Liver (tissue), 9 donors: ENCODE measurements around the gene TEX11. TPM values are rescaled to one million over a fixed set of nuclear protein-coding genes. Genes with fewer than 3 reads are reported as not detected.

ENCODE experiments used
- DNase-seq: peaks from one replicate; pipeline ENCODE4 v3.0.0-alpha.2; 2017; ENCODE audit warnings: low spot score
- H3K27ac ChIP-seq, 2 donors: one replicate each; pipeline ENCODE4 v1.7.0; 2013; ENCODE audit warnings: inconsistent platforms in 2 of 2, low read length in 2 of 2, control low read depth in 1 of 2, low read depth in 1 of 2, mild to moderate bottlenecking in 1 of 2
- H3K27me3 ChIP-seq, 4 donors: one replicate each; pipeline versions ENCODE4 v1.6.1 to v1.7.0; 2013; ENCODE audit warnings: low read length in 3 of 4, inconsistent platforms in 1 of 4, mild to moderate bottlenecking in 1 of 4, moderate library complexity in 1 of 4; ENCODE audit not compliant: control insufficient read depth in 4 of 4, insufficient read depth in 4 of 4
- H3K36me3 ChIP-seq, 4 donors: one replicate each; pipeline versions ENCODE4 v1.6.1 to v1.7.0; 2013; ENCODE audit warnings: low read length in 3 of 4, mild to moderate bottlenecking in 3 of 4, low read depth in 1 of 4, moderate library complexity in 1 of 4; ENCODE audit not compliant: control insufficient read depth in 4 of 4, insufficient read depth in 3 of 4
- H3K4me1 ChIP-seq, 4 donors: one replicate each; pipeline versions ENCODE4 v1.6.1 to v1.7.0; 2013; ENCODE audit warnings: low read length in 3 of 4, mild to moderate bottlenecking in 3 of 4, moderate library complexity in 1 of 4; ENCODE audit not compliant: control insufficient read depth in 4 of 4, insufficient read depth in 4 of 4
- H3K4me3 ChIP-seq, 3 donors: one replicate each; pipeline versions ENCODE4 v1.6.1 to v1.7.0; 2013; ENCODE audit warnings: low read length in 3 of 3, control low read depth in 1 of 3, low read depth in 1 of 3, mild to moderate bottlenecking in 1 of 3
- H3K9ac ChIP-seq, 2 donors: one replicate each; pipeline ENCODE4 v1.7.0; 2013; ENCODE audit warnings: low read length in 2 of 2, mild to moderate bottlenecking in 2 of 2, moderate library complexity in 2 of 2, control low read depth in 1 of 2, low read depth in 1 of 2
- H3K9me3 ChIP-seq, 4 donors: one replicate each; pipeline versions ENCODE4 v1.6.1 to v1.7.0; 2013; ENCODE audit warnings: low read length in 3 of 4; ENCODE audit not compliant: control insufficient read depth in 4 of 4
- GABPA ChIP-seq, 2 donors: IDR thresholded peaks in 1 of 2; conservative IDR thresholded peaks in 1 of 2; 2 replicates each; pipeline ENCODE4 v1.6.1; 2016; ENCODE audit warnings: antibody characterized with exemption in 2 of 2, mild to moderate bottlenecking in 1 of 2, moderate library complexity in 1 of 2
- HNF4A ChIP-seq, 2 donors: conservative IDR thresholded peaks; 2 replicates each; pipeline ENCODE4 v1.6.1; 2016; ENCODE audit warnings: antibody characterized with exemption in 2 of 2, mild to moderate bottlenecking in 2 of 2
- JUND ChIP-seq, 2 donors: IDR thresholded peaks; 2 replicates each; pipeline ENCODE4 v1.6.1; 2016; ENCODE audit warnings: antibody characterized with exemption in 2 of 2
- NR2F2 ChIP-seq: IDR thresholded peaks from 2 replicates; pipeline ENCODE4 v1.6.1; 2016; ENCODE audit warnings: antibody characterized with exemption
- RAD21 ChIP-seq, 2 donors: IDR thresholded peaks; 2 replicates each; pipeline ENCODE4 v1.6.1; 2016; ENCODE audit warnings: antibody characterized with exemption in 2 of 2, mild to moderate bottlenecking in 2 of 2
- REST ChIP-seq: IDR thresholded peaks from 2 replicates; pipeline ENCODE4 v1.6.1; 2016; ENCODE audit warnings: antibody characterized with exemption, mild to moderate bottlenecking
- SP1 ChIP-seq: IDR thresholded peaks from 2 replicates; pipeline ENCODE4 v1.6.1; 2018; ENCODE audit warnings: antibody characterized with exemption, mild to moderate bottlenecking
- TAF1 ChIP-seq: conservative IDR thresholded peaks from 2 replicates; pipeline ENCODE4 v1.6.1; 2016; ENCODE audit warnings: antibody characterized with exemption, mild to moderate bottlenecking
- WGBS: extraction: QIAGEN DNeasy Blood & Tissue Kit; methylation state at CpG from one replicate; pipeline ENCODE4 v1.1.7; 2013; 5-methylcytosine and 5-hydroxymethylcytosine counted together
- polyA plus RNA-seq, 2 donors: library from polyadenylated mRNA; stranded (reverse) in 1 of 2; unstranded in 1 of 2; fragments of 200-250 nt in 1 of 2; fragments of >200 nt in 1 of 2; fragmentation: Nextera tagmentation in 1 of 2; extraction: Ambion mirVana in 1 of 2; gene quantifications; one replicate each; pipeline versions ENCODE4 v1.2.1 to v1.2.3, GENCODE V29; 2013 to 2015
- total RNA-seq, 2 donors: library from RNA; depleted of rRNA; stranded (reverse); fragments of >200 nt; gene quantifications; one replicate each; pipeline ENCODE4 v1.2.3, GENCODE V29; 2014
- TF ChIP-seq, protein P1 (sequence below): IDR thresholded peaks from 2 replicates; pipeline ENCODE4 v1.6.1; 2016; ENCODE audit warnings: antibody characterized with exemption
- donor health status: healthy.
- donor health status: healthy.
- donor health status: healthy.
- donor health status: healthy.
- donor health status: healthy.

The TEX11 gene
- total and polyA plus RNA-seq, 4 donors, result 0.03 to 0.14 (median 0.08) TPM; not detected in 1

DNA sequence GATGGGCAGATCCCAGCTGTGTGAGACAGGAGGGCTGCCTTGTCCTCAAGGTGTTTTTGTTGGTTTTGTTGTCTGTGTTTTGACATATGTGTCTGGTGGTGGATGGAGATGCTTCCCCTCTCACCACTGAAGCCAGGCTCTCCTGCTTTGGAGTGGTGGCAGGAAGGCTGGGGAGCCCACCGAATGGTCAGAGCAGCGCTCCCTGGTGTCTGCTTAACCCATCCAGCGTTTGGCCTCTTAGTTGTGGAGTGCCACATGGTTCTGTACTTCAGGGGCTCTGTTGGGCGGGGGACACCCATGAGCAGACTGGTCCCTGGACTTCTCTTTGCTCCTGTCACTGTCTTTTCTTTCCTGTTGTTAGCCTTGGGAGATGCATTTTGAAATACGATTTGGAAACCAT lies 412.0 kb downstream of the TEX11 start:
- DNase-seq, result no peak

DNA sequence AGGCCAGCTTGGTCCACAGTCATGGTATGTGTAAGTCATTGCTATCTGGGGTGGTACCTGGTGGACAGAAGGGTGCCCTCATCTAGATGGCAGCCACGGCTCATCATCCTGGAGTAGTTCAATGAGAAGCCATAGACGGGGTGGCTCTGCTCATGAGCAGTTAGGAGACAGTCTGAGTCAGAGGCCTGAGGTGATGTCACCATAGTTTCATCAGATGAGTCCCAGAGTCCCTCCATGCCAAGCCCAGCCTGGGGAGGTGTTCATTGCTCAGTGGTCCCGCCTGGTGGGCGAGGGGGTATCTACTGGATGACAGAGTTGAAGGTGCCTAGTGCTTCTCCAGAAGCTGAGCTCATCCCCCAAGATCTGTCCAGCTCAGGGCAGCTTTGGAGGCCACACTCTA lies 414.1 kb downstream of the TEX11 start:
- Histone ChIP-seq H3K4me1 (no peaks in the 10 kb centered on the region), H3K36me3 (no peaks in the 10 kb centered on the region), H3K27ac (no peak overlapping the region), H3K27me3 (no peaks in the 10 kb centered on the region), H3K9ac (no peak overlapping the region), H3K4me3 (no peak overlapping the region), H3K9me3 (no peaks in the 10 kb centered on the region)
- 95% methylated on average over 4 of the region's 4 CpGs for WGBS
- TF ChIP-seq, protein P1, sequence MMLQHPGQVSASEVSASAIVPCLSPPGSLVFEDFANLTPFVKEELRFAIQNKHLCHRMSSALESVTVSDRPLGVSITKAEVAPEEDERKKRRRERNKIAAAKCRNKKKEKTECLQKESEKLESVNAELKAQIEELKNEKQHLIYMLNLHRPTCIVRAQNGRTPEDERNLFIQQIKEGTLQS, result no peak
- no peak for DNase-seq

More for the DNA sequence above, 412.0 kb downstream of the TEX11 start:
- WGBS, result 79% methylated on average over 5 of the region's 5 CpGs
- no peak overlapping the region for H3K9ac ChIP-seq
- no peaks in the 10 kb centered on the region for H3K4me1 ChIP-seq
- H3K27me3 ChIP-seq, result no peaks in the 10 kb centered on the region
- H3K27ac ChIP-seq, result no peak overlapping the region
- no peaks in the 10 kb centered on the region for H3K36me3 ChIP-seq
- no peaks in the 10 kb centered on the region for H3K9me3 ChIP-seq
- H3K4me3 ChIP-seq, result no peak overlapping the region
- TF ChIP-seq TAF1, result no peak
- no peak for TF ChIP-seq SP1
- TF ChIP-seq RAD21 (IDR thresholded peaks at IDR 0.05), result no peak
- TF ChIP-seq HNF4A (conservative IDR thresholded peaks at IDR 0.05), result no peak
- no peak for TF ChIP-seq REST
- TF ChIP-seq, protein P1, result no peak
- TF ChIP-seq JUND (IDR thresholded peaks at IDR 0.05), result no peak
- TF ChIP-seq GABPA (IDR thresholded peaks at IDR 0.05 in 1 of 2, conservative IDR thresholded peaks at IDR 0.05 in 1 of 2), result no peak

- no peaks in the 10 kb centered on the region for H3K9me3 ChIP-seq
- H3K27ac ChIP-seq, result no peak overlapping the region
- H3K27me3 ChIP-seq, result no peaks in the 10 kb centered on the region
- no peaks in the 10 kb centered on the region for H3K36me3 ChIP-seq
- TF ChIP-seq NR2F2, result no peak
- H3K4me1 ChIP-seq, result no peaks in the 10 kb centered on the region
- WGBS, result 83% methylated on average over 2 of the region's 2 CpGs
- no peak overlapping the region for H3K9ac ChIP-seq
- no peak overlapping the region for H3K4me3 ChIP-seq
- no peak for DNase-seq
Measured at GRCh38 chrX:70488856-70489255, 419.7 kb downstream of the TEX11 start.

- WGBS, result 80% methylated on average over 7 of the region's 7 CpGs
- Histone ChIP-seq H3K4me1 (no peaks in the 10 kb centered on the region), H3K9me3 (no peaks in the 10 kb centered on the region), H3K27ac (no peak overlapping the region), H3K36me3 (no peaks in the 10 kb centered on the region), H3K9ac (no peak overlapping the region), H3K27me3 (no peaks in the 10 kb centered on the region), H3K4me3 (no peak overlapping the region)
- no peak for DNase-seq
- no peak for TF ChIP-seq RAD21 (IDR thresholded peaks at IDR 0.05)
Measured at GRCh38 chrX:70485466-70485865, 423.0 kb downstream of the TEX11 start.
